Measurements from ENCODE around the gene ADGRG7. TPM values are rescaled to one million over a fixed set of nuclear protein-coding genes. Genes with fewer than 3 reads are reported as not detected.

The ADGRG7 gene
- total RNA-seq, 2 donors from 2014 or later: not detected

DNA sequence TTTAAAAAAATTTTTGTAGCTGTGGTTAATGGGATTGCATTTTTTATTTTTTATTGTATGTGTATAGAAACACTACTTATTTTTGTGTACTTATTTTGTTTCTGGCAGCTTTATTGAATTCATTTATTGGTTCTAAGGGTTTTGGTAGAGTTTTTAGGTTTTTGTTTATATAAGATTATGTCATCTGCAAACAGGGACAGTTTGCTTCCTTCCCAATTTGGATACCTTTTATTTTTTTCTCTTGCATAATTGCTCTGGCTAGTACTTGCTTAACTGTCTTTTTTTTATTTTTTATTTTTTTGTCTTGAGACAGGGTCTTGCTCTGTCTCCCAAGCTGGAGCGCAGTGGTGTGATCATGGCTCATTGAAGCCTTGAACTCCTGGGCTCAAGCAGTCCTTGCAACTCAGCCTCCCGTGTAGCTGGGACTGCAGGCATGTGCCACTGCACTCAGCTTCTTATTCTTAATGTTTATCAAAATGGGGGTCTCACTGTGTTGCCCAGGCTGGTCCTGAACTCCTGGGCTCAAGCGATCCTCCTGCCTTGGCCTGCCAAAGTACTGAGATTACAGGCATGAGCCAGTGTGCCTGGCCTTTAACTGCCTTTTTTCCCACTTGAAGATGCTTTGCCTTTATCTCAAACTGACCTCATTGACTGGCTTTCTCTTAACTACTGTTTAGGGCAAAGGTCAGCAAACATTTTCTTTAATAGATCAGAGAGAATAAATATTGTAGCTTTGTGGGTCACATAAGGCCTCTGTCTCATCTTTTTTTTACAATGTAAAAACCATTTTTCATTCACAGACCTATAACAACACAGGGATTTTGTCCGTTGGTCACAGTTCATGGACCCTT, 108.5 kb downstream of the ADGRG7 start:
- no peaks in the 10 kb centered on the region for H3K9me3 ChIP-seq
- peaks cover 10% of the 10 kb centered on the region for H3K36me3 ChIP-seq
- no peak overlapping the region for H3K4me3 ChIP-seq
- H3K27ac ChIP-seq: no peak overlapping the region
- no peak for DNase-seq (ENCODE audit: low spot score)
- peaks cover 13 to 49% of the 10 kb centered on the region in 2 donors for H3K4me1 ChIP-seq (ENCODE audit: control insufficient read depth in 1 of 2, low read depth in 2 of 2)
- ATAC-seq (ENCODE audit: insufficient number of reproducible peaks, low FRiP score, low read depth): no peak
- no peaks in the 10 kb centered on the region for H3K27me3 ChIP-seq (replicated peaks; ENCODE audit: insufficient read depth)
- TF ChIP-seq, protein P1, sequence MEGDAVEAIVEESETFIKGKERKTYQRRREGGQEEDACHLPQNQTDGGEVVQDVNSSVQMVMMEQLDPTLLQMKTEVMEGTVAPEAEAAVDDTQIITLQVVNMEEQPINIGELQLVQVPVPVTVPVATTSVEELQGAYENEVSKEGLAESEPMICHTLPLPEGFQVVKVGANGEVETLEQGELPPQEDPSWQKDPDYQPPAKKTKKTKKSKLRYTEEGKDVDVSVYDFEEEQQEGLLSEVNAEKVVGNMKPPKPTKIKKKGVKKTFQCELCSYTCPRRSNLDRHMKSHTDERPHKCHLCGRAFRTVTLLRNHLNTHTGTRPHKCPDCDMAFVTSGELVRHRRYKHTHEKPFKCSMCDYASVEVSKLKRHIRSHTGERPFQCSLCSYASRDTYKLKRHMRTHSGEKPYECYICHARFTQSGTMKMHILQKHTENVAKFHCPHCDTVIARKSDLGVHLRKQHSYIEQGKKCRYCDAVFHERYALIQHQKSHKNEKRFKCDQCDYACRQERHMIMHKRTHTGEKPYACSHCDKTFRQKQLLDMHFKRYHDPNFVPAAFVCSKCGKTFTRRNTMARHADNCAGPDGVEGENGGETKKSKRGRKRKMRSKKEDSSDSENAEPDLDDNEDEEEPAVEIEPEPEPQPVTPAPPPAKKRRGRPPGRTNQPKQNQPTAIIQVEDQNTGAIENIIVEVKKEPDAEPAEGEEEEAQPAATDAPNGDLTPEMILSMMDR (IDR thresholded peaks at IDR 0.05): no peak

DNA sequence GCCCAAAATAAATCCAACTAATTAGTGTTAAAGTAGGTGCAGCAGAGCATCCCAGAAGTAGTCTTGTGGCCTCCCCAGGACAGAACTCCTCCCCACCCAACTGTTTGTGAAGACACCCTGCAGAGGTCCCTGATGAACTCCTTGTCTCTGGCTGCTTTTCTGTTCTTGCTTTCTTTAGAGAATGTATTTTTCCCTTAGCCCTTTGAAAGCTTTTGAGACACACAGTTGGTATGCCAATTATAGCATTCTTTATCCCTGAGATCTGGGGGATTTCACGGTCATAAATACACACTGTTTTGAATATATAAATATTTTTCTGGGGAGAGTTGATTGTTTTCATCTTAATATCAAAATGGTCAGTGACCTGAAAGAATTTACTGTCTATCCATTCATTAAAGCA, 109.7 kb downstream of the ADGRG7 start:
- TF ChIP-seq, protein P1 (IDR thresholded peaks at IDR 0.05): no peak
- ATAC-seq (ENCODE audit: insufficient number of reproducible peaks, low FRiP score, low read depth) (no peak), DNase-seq (ENCODE audit: low spot score) (no peak)
- H3K4me1 ChIP-seq (ENCODE audit: control insufficient read depth in 1 of 2, low read depth in 2 of 2): peaks cover 13 to 39% of the 10 kb centered on the region in 2 donors
- peaks cover 10% of the 10 kb centered on the region for H3K36me3 ChIP-seq
- no peaks in the 10 kb centered on the region for H3K27me3 ChIP-seq (replicated peaks; ENCODE audit: insufficient read depth)
- H3K4me3 ChIP-seq: no peak overlapping the region
- H3K9me3 ChIP-seq: no peaks in the 10 kb centered on the region
- no peak overlapping the region for H3K27ac ChIP-seq

DNA sequence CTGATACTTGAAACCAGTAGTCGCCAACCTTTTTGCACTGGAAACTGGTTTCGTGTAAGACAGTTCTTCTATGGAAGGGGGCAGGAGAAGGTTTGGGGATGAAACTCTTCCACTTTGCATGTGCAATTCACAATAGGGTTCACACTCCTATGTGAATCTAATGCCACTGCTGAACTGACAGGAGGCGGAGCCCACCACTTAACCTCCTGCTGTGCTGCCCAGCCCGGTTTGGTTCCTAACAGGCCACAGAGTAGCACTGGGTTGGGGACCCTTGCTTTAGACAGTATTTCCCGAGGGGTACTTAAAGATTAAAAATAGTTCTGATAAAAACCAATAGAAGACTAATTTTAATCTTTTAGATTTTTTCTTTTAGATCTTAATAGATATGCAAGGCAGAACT, 111.0 kb downstream of the ADGRG7 start:
- no peaks in the 10 kb centered on the region for H3K9me3 ChIP-seq
- ATAC-seq (ENCODE audit: insufficient number of reproducible peaks, low FRiP score, low read depth) (no peak), DNase-seq (ENCODE audit: low spot score) (no peak)
- H3K4me1 ChIP-seq (ENCODE audit: control insufficient read depth in 1 of 2, low read depth in 2 of 2): peaks cover 13 to 36% of the 10 kb centered on the region in 2 donors
- H3K27me3 ChIP-seq (replicated peaks; ENCODE audit: insufficient read depth): no peaks in the 10 kb centered on the region
- no peak overlapping the region for H3K4me3 ChIP-seq
- peaks cover 10% of the 10 kb centered on the region for H3K36me3 ChIP-seq
- TF ChIP-seq, protein P1 (IDR thresholded peaks at IDR 0.05): no peak
- H3K27ac ChIP-seq: no peak overlapping the region

DNA sequence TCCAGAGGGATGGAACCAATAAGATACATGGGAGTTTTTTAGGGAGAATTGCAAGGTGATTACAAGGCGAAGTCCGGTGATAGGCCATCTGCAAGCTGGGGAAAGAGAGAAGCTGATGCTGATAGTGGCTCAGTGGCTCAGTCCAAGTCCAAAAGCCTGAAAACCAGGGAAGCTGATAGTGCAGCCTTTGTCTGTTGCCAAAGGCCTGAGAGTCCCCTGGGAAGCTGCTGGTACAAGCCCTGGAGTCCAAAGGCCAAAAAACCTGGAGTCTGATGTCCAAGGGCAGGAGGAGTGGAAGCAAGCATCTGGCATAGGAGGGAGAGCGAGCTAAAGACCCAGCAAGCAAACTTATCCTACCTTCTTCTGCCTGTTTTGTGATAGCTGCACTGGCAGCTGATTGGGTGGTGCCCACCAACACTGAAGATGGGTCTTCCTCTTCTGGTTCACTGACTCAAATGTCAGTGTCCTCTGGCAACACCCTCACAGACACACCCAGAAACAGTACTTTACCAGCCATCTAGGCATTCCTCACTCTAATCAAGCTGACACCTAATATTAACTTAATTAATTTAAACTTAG, 116.6 kb downstream of the ADGRG7 start:
- Histone ChIP-seq H3K4me1 (ENCODE audit: control insufficient read depth in 1 of 2, low read depth in 2 of 2) (peaks cover 4 to 15% of the 10 kb centered on the region in 2 donors), H3K27ac (no peak overlapping the region), H3K27me3 (replicated peaks; ENCODE audit: insufficient read depth) (no peaks in the 10 kb centered on the region), H3K4me3 (no peak overlapping the region), H3K36me3 (peaks cover 12% of the 10 kb centered on the region), H3K9me3 (no peaks in the 10 kb centered on the region)
- ATAC-seq (ENCODE audit: insufficient number of reproducible peaks, low FRiP score, low read depth) (no peak), DNase-seq (ENCODE audit: low spot score) (no peak)
- TF ChIP-seq, protein P1 (IDR thresholded peaks at IDR 0.05): no peak

DNA sequence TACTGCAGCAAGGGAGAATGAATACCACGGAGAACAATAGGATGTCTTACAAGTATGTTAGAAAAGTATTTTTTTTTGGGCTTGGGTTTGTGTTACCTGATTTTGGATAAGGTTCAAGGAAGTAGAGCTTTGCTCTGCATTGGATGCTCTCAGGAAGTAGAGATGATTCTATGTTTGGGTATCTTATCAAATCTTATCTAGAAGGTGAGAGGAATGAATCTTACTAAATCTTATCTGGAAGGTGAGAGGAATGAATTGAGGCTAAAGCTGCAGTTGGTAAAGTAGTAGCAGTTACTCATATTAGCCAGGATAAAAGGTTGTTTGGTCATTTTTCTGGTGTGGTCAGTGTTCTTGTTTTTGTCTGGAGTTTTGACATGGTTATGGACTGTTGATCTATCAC, 117.3 kb downstream of the ADGRG7 start:
- TF ChIP-seq, protein P1 (IDR thresholded peaks at IDR 0.05): no peak
- Histone ChIP-seq H3K4me3 (no peak overlapping the region), H3K27ac (no peak overlapping the region), H3K4me1 (ENCODE audit: control insufficient read depth in 1 of 2, low read depth in 2 of 2) (peaks cover 4 to 15% of the 10 kb centered on the region in 2 donors), H3K27me3 (replicated peaks; ENCODE audit: insufficient read depth) (no peaks in the 10 kb centered on the region), H3K9me3 (no peaks in the 10 kb centered on the region), H3K36me3 (peaks cover 7% of the 10 kb centered on the region)
- ATAC-seq (ENCODE audit: insufficient number of reproducible peaks, low FRiP score, low read depth) (no peak), DNase-seq (ENCODE audit: low spot score) (no peak)

Data from thoracic aorta (tissue), 2 donors.